ENCODE measurements around the gene NAXD.
"Not testable (repeated sequence)": the region's sequence is repeated elsewhere in the genome, so short reads cannot be mapped to it uniquely, and the experiment has no call there.

NAXD gene

GRCh38 chr13:110664673-110665072 is 49.3 kb downstream of the NAXD start:
- no peak for DNase-seq (ENCODE audit: low spot score)

DNA sequence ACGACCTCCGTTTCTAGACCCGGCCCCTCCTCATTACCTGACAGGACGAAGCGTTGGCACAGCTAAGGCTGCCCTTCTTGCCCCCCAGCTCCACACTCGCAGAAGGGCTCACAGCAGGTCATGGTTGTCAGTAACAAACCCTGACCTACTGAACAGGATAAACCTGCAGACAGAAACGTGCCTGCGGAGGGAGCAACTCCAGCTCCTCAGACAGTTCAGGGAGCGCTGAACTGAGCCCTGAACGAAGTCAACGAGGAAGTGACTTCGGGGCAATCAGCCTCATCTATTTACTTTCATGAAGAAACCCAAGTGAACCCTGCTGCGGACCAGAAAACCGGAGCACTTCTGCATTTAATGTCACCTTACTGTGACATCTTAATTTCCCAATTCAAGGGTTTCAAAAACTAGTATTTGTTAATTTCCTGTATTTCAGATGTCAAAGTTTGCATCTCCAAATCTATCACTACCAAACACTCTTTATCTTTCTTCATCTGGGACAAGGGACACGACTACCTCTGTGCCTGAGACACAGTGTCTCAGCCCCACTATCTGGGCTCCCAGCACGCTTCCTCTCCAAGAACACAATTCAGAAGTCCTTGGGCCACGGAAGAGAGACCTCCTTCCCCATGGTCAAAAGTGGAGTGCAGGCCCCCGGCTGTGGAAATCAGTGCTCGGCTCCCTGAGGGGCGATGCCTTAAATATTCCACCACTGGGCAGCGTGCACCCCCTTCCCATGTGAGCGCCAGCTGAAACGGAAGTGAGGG is 50.3 kb downstream of the NAXD start:
- DNase-seq (ENCODE audit: low spot score), result no peak

DNA sequence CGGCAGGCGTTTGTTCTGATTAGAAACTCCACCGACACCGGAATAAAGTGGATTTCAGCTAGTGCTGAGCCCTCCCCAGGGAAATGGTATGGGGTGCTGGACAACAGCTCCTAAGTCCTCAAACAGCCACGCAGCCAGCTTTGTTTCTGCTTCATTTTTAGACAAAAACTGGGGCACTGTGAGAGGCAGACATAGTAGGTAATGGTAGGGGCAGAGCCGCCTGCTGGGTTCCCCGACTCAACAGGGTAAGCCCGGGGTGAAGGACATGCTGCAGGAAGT is 50.8 kb downstream of the NAXD start:
- DNase-seq (ENCODE audit: low spot score), result no peak

DNA sequence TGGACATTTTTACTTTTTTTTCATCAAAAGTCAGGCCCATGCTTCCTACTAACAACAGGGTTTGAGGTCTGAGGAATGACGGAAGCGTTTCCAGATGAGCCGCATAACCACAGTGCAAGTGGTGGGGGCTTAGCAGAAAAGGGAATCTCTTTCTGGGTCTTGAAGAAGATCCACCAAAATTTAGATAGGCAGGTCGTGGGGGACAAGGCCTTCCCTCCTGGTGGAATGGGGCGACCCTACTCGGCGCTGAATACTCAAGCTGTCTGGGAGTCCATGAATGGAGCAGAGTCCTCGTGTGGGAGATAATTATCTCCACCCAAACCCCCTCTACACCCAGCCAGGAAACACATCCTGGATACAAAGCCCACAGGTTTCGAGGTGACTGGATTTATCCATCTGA is 53.7 kb downstream of the NAXD start:
- no peak for DNase-seq (ENCODE audit: low spot score)

- not testable (repeated sequence) for DNase-seq (ENCODE audit: low spot score)
Observed at GRCh38 chr13:110669814-110670213, 54.5 kb downstream of the NAXD start.

DNA sequence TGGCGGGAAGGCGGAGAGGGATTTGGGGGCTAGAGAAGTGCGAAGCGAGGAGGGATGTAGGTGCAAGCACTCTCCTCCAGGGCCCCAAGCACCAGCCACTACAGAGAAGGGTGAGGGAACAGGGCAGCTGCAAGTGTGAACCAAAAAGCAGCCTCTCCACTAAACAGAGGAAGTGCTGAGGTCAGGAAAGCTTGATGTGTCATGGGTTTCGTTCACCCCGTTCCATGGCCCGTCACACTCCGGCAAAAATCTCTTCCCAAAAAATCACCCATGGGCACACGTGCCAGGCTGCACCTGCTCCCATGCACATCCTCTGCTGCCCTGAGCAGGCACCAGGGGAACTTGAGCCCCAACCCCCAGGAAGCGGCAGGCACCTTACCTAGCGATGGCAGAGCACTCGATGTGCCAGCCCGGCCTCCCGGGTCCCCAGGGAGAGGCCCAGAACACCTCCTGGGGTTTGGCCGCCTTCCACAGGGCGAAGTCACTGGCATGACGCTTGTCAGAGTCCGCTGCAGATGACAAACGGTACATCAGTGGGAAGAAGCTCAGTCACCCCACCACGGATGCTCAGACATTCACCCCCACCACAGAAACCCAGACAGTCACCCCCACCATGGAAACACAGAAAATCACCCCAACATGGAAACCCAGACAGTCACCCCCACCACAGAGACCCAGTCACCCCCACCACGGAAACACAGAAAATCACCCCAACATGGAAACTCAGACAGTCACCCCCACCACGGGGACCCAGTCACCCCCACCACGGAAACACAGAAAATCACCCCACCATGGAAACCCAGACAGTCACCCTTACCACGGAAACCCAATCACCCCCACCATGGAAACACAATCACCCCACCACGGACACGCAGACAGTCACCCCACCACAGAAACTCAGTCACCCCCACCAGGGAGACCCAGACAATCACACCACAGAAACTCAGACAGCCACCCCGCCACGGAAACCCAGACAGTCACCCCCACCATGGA is 61.5 kb downstream of the NAXD start:
- DNase-seq (ENCODE audit: low spot score), result no peak

- DNase-seq (ENCODE audit: low spot score), result no peak
Observed at GRCh38 chr13:110677731-110678545, 62.6 kb downstream of the NAXD start.

DNA sequence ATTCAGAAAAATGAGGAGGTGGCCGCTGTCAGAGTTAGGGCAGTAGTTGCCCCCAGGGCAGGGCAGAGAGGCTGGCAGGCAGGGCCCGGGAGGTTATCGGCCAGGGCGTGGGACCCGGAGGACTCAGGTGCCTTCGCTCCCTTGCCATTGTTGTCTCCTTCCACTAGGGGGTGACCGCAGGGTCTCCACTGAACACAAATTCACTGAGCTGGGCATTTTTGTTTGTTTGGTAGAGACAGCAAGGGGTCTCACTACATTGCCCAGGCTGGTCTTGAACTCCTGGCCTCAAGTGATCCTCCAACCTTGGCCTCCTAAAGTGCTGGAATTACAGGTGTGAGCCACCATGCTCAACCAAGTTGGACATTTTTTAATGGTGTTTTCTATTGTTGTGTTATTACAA is 65.5 kb downstream of the NAXD start:
- peak; percentile 20 for DNase-seq (ENCODE audit: low spot score)

GRCh38 chr13:110681868-110682550 is 66.7 kb downstream of the NAXD start:
- no peak for DNase-seq (ENCODE audit: low spot score)

DNA sequence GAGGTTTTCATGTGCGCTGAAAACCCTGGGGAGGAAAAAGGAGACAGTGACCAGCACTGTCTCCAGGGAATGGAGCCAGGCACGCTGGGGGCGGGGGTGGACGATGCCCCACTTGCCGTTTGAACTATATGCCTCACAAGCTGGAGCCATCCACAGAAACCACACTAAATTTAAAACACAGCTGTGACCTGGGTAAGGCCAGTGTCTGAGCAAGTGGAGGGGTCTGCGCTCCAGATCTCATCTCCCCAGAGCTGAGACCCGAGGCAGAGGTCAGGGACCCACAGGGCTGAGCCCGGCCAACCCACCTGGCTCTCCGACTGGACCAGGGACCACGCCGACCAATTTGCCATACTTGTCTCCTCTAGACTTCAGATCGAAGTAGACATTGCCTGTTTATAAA is 67.4 kb downstream of the NAXD start:
- DNase-seq (ENCODE audit: low spot score), result no peak

DNA sequence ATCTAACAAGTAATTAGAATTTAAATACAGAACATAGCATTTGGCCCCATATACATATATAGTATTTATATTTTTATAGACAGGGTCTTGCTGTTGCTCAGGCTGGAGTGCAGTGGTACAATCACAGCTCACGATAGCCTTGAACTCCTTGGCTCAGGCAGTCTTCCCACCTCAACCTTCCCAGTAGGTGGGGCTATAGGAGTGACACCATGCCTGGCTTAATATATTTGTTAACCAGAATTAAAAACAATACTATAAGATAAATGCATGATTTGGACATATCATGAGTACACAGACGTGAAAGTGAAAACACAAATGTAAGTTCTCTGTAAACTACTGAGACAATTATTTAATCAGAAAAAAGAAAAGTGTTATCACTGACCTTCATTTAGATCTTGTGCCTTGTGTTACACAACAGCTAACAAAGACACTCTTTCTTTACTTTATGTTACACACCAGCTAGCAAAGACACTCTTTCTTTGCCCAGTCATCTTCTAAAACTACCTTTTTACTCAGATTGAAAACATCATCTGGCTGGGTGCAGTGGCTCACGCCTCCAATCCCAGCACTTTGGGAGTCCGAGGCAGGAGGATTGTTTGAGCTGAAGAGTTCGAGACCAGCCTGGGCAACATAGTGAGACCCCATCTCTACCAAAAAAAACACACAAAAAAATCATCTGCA is 68.0 kb downstream of the NAXD start:
- peak; percentile 2 for DNase-seq (ENCODE audit: low spot score)

DNA sequence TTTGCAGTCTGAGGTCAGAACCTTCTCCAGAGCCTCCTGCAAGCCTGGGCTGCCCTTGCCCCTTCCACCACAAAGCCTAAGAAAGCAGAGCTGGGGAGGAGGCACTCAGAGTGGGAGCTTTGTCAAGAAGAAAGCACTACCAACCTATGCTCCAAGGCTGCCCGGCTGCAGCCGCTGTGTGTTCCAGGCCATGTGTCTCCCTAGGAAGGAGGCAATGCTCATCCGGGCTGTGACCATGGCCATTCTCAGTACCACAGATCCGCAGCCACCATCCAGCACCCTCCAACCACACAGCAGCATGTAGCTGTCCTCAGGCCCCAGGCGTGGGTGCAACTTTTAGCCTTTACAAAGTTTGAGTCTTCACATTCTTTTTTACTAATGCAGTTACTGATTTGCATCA is 68.6 kb downstream of the NAXD start:
- DNase-seq (ENCODE audit: low spot score), result no peak

DNA sequence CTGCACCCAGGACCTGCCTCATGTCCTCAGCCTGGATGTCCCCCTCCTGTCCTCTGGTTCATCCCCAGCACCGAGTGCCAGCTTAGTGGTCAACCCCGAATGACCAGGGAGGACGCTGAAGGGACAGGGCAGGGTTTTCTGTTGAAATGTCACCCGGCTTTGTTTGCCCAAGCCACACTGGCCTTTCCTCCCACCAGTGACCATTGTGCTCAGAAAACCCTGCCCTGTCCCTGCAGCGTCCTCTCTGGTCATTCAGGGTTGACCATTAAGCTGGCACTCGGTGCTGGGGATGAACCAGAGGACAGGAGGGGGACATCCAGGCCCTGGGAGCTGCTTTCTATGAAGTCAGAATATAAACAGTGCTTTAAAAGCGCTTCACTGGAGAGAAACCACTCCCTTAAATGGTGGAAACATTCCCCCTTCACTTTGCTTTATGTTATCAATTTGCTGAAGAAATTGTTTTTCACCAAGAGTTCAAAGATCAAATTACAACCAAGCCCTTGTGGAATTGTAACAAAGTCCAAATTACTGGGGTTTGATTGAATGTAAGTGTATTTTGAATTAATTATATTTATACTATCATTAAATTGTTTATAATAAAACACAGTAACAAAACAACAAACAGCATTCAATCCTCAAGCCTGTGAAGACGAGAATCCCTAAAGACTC is 69.2 kb downstream of the NAXD start:
- DNase-seq (ENCODE audit: low spot score), result no peak

DNA sequence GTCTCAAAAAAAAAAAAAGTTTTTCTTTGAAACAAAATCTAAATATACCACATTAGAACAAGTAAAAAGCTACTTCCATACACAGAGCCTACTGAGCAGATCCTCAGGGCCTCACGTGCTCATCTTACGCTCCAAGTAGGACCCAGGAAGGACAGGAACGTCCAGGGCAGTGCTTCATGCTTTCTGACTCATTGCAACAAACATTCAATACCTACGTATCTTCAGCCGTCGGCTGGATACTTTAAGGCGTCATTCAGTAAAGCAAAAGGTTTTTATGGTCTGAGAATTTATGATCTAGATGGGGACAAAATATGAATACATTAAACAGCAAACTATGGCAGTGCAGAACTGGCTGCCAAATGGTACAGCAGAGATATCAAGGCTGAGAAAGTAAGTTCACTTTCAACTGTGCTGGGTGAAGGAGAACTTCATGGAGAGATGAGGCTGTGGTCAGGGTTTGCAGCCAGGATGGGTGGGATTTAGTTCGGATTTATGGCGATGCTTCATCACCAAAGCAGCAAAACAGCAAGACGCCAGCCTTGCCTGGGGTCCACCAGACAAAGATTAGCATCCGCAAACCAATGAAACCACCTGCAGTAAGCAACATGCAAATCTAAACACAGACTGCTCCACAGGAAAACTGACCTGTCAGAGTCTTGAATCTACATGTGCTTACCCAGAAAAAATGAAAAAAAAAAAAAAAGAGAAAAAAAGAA is 70.1 kb downstream of the NAXD start:
- DNase-seq (ENCODE audit: low spot score), result no peak

DNA sequence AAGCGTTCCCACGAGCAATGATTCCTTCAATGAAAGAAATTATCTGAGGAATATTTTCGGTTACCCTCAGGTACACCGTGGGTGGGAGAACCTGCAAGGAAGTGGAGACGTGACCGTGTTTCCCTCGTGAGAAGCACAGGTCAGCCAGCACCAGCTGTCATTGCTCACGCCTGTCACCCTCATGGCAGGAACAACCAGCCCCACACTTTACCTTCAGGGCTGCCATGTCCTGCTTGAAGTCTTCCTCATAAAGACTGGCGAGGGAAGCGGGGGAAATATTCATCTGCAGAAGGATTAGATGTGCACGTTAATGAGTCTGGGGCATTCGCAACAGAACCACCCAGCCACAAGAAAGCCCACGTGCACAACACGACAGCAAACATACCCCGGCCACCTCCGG is 72.4 kb downstream of the NAXD start:
- DNase-seq (ENCODE audit: low spot score), result no peak

GRCh38 chr13:110689041-110689440 is 73.7 kb downstream of the NAXD start:
- no peak for DNase-seq (ENCODE audit: low spot score)

All from LoVo (cell line).